NK-92 treated with Interleukin-12 subunit alpha and Interleukin-12 subunit beta, amount 100 ng/mL, for 24 hours (cell line): ENCODE results near the gene AKR1B1.

Experiments
- DNase-seq: peaks from one replicate; lab custom pipeline; 2025; lab: John Stamatoyannopoulos, UW

The AKR1B1 gene

GRCh38 chr7:134415700-134416099 is 43.2 kb downstream of the AKR1B1 start:
- DNase-seq: no peak

GRCh38 chr7:134414109-134414508 is 44.8 kb downstream of the AKR1B1 start:
- no peak for DNase-seq

DNA sequence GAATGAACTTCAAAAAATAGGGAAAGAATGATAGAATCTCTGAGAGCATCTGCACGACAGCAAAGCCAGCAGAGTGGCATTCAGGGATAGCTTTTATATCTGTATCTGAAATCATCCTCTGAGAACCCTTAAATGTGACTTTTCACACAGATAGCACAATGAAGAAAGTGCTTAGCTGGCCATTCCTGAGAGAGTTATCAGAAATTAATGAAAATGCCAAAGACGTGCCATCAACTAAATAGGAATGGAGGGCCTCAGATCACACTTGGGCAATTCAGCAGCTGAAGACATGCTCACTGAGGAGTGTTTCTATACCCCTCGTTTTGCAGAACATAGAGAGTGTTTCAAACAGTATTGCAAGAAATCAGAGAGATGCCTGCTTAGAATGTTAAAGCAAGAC is 51.6 kb downstream of the AKR1B1 start:
- DNase-seq: no peak

DNA sequence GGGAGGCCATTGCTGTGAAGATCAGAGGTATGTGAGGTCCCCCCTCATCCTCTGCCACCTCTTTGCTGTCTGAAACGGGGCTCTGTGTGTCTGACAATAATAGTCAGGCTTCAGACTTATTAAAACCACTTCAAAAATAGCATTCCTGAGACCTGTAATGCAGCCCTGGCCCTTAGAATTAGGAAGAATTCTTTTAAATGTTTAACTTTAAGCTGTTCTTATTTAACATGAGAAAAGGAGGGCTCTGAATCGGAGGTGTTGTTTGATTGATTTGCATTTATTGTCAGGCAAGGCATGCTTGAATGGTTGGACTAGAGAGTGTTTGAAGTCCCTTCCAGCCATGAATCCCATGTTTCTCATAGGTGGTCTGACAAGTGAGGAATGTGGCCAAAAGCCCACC is 52.5 kb downstream of the AKR1B1 start:
- DNase-seq: no peak

DNA sequence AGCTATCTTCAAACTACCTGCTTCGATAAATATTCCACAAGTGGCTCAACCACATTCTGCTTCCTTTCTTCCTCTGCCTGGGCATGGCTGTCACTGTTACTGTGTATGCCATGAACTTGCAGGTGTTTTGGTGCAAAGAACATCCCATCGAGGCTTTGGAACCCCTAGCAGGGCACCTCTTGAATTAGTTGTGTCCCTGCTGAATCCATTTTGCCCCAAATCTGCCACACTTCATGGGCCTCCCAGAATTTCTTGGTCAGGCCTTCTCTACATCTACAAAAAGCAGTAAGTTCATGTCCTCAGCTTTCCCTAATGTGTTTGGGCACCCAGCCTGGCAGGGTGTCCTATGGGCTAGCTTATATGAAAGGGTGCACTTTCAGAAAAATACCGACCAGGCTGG is 53.6 kb downstream of the AKR1B1 start:
- DNase-seq: no peak

DNA sequence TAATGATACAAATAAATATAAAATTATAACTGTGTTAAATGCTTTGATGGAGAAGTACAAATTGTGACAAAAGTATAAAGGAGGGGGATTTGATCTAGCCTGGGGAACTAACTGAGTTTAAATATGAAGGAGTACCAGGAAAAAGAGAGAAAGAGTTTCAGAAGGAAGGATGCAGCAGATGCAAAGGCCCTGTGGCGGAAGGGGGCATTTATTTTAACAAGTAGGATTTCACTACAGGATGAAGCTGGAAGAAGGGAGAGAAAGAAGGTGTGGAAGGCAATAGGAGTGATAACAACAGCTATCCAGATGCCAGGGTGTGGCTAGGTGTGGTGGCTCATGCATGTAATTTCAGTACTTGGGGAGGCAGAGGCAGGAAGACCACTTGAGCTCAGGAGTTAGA is 55.8 kb downstream of the AKR1B1 start:
- DNase-seq: no peak

- DNase-seq: no peak
Measured at GRCh38 chr7:134400859-134401258, 58.0 kb downstream of the AKR1B1 start.

GRCh38 chr7:134396031-134396430 is 62.9 kb downstream of the AKR1B1 start:
- DNase-seq: no peak

GRCh38 chr7:134395604-134396003 is 63.3 kb downstream of the AKR1B1 start:
- no peak for DNase-seq

DNA sequence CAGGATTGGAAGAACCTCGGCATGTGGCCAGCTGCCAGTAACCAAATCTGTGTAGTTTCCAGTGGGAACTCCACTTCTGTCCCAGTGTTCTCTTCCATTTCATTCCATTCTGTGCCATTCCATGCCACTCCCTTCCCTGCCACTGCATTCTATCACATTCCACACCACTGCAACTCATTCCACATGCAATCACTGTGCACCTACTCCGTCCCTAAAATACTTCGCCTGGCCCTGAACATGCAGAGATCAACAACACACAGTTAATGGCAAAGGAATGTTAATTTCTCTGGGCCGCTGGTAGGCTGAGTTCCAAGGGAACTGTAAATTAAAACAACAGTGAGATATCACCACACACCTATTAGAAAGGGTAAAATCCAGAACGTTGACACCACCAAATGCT is 64.8 kb downstream of the AKR1B1 start:
- no peak for DNase-seq
